ENCODE results near the gene CCNG1. TPM values are rescaled to one million over a fixed set of nuclear protein-coding genes. Genes with fewer than 3 reads are reported as not detected.
"Not testable (repeated sequence)": the region's sequence is repeated elsewhere in the genome, so short reads cannot be mapped to it uniquely, and the experiment has no call there.

CCNG1 gene
- total and polyA plus RNA-seq, 9 of the 15 experiments (the other 6 are each of a cell fraction or from before 2014, with no cell fraction given) = 121 to 293 (median 245) TPM

DNA sequence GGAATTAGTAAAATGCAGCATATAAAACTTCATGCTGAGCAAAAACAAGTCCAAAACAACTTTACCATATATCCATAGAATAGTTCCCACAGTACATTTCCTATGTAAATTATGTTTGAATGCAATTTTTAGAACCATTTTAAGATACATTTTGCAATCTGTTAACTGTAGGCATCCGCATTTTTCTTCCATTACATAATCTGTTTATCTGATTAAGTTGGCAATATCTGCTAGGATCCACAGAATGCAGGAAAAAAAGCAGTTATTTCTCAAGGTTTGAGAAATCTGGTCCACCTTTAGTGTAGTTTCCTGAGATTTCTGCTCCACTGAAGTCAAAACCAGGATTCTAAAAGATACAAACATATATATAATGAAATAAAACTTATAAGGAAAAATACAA, 16.3 kb downstream of the CCNG1 start:
- in situ Hi-C loops (cut with MboI) = no loop called here

DNA sequence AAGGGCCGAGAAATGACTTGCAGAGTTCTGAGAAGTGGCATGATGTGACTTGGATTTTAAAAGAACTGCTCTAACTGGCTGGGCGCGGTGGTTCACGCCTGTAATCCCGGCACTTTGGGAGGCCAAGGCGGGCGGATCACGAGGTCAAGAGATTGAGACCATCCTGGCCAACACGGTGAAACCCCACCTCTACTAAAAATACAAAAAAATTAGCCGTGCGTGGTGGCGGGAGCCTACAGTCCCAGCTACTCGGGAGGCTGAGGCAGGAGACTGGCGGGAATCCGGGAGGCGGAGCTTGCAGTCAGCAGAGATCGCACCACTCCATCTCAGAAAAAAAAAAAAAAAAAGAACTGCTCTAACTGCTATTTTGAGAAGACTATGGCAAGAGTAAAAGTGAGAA, 18.0 kb downstream of the CCNG1 start:
- H4K20me1 ChIP-seq (replicated peaks; ENCODE audit: control insufficient read depth, insufficient read depth, low read length); FAIRE-seq; H3K4me1 ChIP-seq (replicated peaks in 1 of 2; ENCODE audit: control insufficient read depth in 2 of 2, insufficient read depth in 2 of 2, low read length in 2 of 2); H2AFZ ChIP-seq (ENCODE audit: low read depth, low read length); ATAC-seq; CTCF ChIA-PET (ENCODE audit: low intra/inter-chr PET ratio); H3K9ac ChIP-seq (ENCODE audit: insufficient read depth in 1 of 2, low read depth in 2 of 2, low read length in 2 of 2); H3K4me2 ChIP-seq (ENCODE audit: insufficient read depth, low read length); H3K4me3 ChIP-seq; H3K27ac ChIP-seq (ENCODE audit: extremely low read depth, low read depth, low read length); H3K9me1 ChIP-seq (ENCODE audit: control insufficient read depth, insufficient read depth, low read length); BruUV-seq (replicated peaks); H3K27me3 ChIP-seq (ENCODE audit: control insufficient read depth in 2 of 2, insufficient read depth in 2 of 2, low read length in 2 of 2); intact Hi-C loops (cut with micrococcal nuclease); in situ Hi-C loops (cut with MboI); DNase-seq (ENCODE audit: extremely low read depth in 1 of 4, low spot score in 3 of 4); H3K9me3 ChIP-seq (replicated peaks; ENCODE audit: control insufficient read depth, insufficient read depth, low read depth, low read length); TF ChIP-seq MYBL2 (CRISPR knock-in tag; IDR thresholded peaks at IDR 0.05; ENCODE audit: borderline replicate concordance): not testable (repeated sequence)
- TF ChIP-seq ZBTB33 (CRISPR knock-in tag; IDR thresholded peaks at IDR 0.05) = peak; percentile 84
- 0 out of 2 replicates have a peak, but pooled peaks have one; percentile 43 for TF ChIP-seq MYBL2 (IDR thresholded peaks at IDR 0.05; ENCODE audit: low read depth)
- TF ChIP-seq, protein P1, sequence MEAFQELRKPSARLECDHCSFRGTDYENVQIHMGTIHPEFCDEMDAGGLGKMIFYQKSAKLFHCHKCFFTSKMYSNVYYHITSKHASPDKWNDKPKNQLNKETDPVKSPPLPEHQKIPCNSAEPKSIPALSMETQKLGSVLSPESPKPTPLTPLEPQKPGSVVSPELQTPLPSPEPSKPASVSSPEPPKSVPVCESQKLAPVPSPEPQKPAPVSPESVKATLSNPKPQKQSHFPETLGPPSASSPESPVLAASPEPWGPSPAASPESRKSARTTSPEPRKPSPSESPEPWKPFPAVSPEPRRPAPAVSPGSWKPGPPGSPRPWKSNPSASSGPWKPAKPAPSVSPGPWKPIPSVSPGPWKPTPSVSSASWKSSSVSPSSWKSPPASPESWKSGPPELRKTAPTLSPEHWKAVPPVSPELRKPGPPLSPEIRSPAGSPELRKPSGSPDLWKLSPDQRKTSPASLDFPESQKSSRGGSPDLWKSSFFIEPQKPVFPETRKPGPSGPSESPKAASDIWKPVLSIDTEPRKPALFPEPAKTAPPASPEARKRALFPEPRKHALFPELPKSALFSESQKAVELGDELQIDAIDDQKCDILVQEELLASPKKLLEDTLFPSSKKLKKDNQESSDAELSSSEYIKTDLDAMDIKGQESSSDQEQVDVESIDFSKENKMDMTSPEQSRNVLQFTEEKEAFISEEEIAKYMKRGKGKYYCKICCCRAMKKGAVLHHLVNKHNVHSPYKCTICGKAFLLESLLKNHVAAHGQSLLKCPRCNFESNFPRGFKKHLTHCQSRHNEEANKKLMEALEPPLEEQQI (IDR thresholded peaks at IDR 0.05) = 0 out of 2 replicates have a peak, but pooled peaks have one; percentile 72
- POLR2A ChIA-PET = interaction anchor here (1.0 to 1.9 kb wide), 2 partner anchors 10 to 17 kb away, joined by 4 to 8 read pairs; no protein-coding TSS in a partner anchor
- Histone ChIP-seq H3K79me2 (ENCODE audit: control insufficient read depth, insufficient read depth, low read length) (peaks cover 53% of the 10 kb centered on the region), H3K36me3 (ENCODE audit: control insufficient read depth, insufficient read depth, low read length) (peaks cover 49% of the 10 kb centered on the region)
- 93% methylated on average over 11 of the region's 17 CpGs for WGBS (ENCODE audit: insufficient coverage, low coverage, missing lambda C conversion rate)

More for the DNA sequence above, 16.3 kb downstream of the CCNG1 start:
- no peaks in the 10 kb centered on the region for H3K4me1 ChIP-seq (replicated peaks in 1 of 2; ENCODE audit: control insufficient read depth in 2 of 2, insufficient read depth in 2 of 2, low read length in 2 of 2)
- POLR2A ChIA-PET = interaction anchor here (1.2 to 1.9 kb wide), 2 partner anchors 10 to 15 kb away, joined by 4 to 8 read pairs; no protein-coding TSS in a partner anchor
- H3K4me3 ChIP-seq = no peak overlapping the region
- no peaks in the 10 kb centered on the region for H3K9me3 ChIP-seq (replicated peaks; ENCODE audit: control insufficient read depth, insufficient read depth, low read depth, low read length)
- BruUV-seq (replicated peaks) = no TSS peak
- H4K20me1 ChIP-seq (replicated peaks; ENCODE audit: control insufficient read depth, insufficient read depth, low read length) = no peaks in the 10 kb centered on the region
- CTCF ChIA-PET (ENCODE audit: low intra/inter-chr PET ratio) = no interaction called here
- ATAC-seq = no peak
- no peak overlapping the region for H3K4me2 ChIP-seq (ENCODE audit: insufficient read depth, low read length)
- no peak for FAIRE-seq
- no peak overlapping the region for H2AFZ ChIP-seq (ENCODE audit: low read depth, low read length)
- H3K36me3 ChIP-seq (ENCODE audit: control insufficient read depth, insufficient read depth, low read length) = peaks cover 58% of the 10 kb centered on the region
- WGBS (ENCODE audit: insufficient coverage, low coverage, missing lambda C conversion rate) = 86% methylated on average over 1 of the region's 1 CpG
- intact Hi-C loops (cut with micrococcal nuclease) = no loop called here
- no peaks in the 10 kb centered on the region for H3K9me1 ChIP-seq (ENCODE audit: control insufficient read depth, insufficient read depth, low read length)
- H3K79me2 ChIP-seq (ENCODE audit: control insufficient read depth, insufficient read depth, low read length) = peaks cover 40% of the 10 kb centered on the region
- DNase-seq (ENCODE audit: extremely low read depth in 1 of 4, low spot score in 3 of 4) = no peak
- no peak overlapping the region for H3K9ac ChIP-seq (ENCODE audit: insufficient read depth in 1 of 2, low read depth in 2 of 2, low read length in 2 of 2)
- TF ChIP-seq FOXM1 (IDR thresholded peaks at IDR 0.05; ENCODE audit: low read depth) (no peak), FOXM1 (CRISPR knock-in tag; IDR thresholded peaks at IDR 0.05; ENCODE audit: low read depth) (no peak), KDM1A (IDR thresholded peaks at IDR 0.05) (0 out of 4 replicates have a peak, but pooled peaks of 1 of the 2 experiments have one; percentile 8), ATF7 (IDR thresholded peaks at IDR 0.05) (no peak)
- no peak overlapping the region for H3K27ac ChIP-seq (ENCODE audit: extremely low read depth, low read depth, low read length)
- no peaks in the 10 kb centered on the region for H3K27me3 ChIP-seq (ENCODE audit: control insufficient read depth in 2 of 2, insufficient read depth in 2 of 2, low read length in 2 of 2)
